ENCODE measurements around the gene GOSR2. TPM values are rescaled to one million over a fixed set of nuclear protein-coding genes. Genes with fewer than 3 reads are reported as not detected.
A peak's percentile ranks its signal among the peaks of the same experiment; 100 is the strongest.

Gene GOSR2
- total RNA-seq, 1 donor from 2014 or later, result 28.1 TPM

DNA sequence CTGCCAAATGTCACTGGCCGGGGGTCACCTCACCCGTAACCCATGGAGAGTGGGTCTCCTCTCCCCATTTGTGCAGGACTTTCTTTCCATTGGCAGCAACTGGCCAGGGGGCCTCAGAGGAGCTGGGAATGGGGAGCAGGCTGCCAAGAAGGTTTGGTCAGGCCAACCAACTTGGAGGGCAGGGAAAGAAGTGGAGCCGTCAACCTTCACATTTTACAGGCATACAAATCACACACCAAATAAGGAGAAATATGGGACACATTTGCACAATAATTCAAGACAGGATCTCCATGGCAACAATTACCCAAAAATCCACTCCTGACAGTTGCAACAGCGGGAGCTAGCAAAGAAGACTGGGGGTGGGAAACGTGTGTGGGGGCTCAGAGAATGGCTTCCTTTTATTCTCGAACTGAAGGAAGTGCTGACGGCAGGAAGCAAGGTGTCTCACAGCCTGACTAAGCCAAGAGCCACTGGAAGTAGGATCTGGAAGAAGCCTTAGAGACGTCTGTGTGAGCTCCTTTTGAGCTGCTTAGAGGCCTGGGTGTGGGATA, 35.2 kb downstream of the GOSR2 start:
- no peak for ATAC-seq
- no peak for DNase-seq (ENCODE audit: low spot score)

DNA sequence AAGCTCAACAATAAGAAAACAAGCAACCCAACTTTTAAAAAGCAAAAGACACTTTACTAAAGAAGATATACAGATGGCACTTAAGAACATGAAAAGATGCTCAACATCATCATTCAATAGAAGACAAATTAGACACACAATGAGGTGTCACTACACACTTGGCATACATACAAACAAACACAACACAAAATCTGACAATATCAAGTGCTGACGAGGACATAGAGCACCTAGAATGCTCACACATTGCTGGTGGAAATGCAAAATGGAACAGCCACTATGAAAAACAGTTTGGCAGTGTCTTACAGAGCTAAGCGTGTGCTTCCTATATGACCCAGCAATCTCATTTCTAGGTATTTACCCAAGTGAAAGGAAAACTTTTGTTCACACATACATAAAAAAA, 37.2 kb downstream of the GOSR2 start:
- no peak for ATAC-seq
- DNase-seq (ENCODE audit: low spot score), result no peak

DNA sequence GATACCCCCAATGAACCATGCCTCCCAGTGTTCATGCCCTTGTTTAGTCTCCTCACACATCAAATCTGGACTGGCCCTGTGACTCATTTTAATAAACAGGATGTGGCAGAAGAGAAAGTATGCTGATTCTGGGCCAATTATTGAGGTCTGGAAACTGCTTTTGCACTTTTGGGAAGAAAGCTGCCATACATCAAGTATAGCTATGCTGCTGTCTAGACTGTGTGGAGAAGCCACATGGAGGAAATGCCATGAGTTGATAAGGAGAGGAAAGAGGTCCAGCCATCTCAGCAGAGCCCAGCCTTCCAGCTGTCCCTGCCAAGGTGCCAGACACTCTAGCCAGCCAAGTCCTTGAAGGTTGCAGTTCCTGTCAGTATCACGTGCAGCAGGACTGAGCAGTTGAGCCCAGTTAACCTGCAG, 39.4 kb downstream of the GOSR2 start:
- DNase-seq (ENCODE audit: low spot score) (no peak), ATAC-seq (no peak)

DNA sequence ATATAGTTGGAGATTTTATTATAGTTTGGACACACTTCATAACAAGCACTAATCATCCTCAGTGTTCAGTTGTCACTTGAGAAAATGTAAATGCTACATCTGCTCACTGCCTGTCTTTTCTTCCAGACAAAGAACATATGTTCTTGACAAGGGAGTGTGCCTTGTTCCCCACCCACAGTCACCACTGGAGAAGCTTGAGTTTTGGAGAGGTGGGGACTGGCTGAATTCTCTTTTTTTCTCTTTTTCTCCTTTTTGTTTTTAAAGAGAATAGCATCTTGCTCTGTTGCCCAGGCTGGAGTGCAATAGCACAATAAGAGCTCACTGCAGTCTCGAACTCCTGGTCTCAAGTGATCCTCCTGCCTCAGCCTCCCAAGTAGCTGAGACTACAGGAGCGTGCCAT, 40.6 kb downstream of the GOSR2 start:
- ATAC-seq, result no peak
- DNase-seq (ENCODE audit: low spot score), result no peak

DNA sequence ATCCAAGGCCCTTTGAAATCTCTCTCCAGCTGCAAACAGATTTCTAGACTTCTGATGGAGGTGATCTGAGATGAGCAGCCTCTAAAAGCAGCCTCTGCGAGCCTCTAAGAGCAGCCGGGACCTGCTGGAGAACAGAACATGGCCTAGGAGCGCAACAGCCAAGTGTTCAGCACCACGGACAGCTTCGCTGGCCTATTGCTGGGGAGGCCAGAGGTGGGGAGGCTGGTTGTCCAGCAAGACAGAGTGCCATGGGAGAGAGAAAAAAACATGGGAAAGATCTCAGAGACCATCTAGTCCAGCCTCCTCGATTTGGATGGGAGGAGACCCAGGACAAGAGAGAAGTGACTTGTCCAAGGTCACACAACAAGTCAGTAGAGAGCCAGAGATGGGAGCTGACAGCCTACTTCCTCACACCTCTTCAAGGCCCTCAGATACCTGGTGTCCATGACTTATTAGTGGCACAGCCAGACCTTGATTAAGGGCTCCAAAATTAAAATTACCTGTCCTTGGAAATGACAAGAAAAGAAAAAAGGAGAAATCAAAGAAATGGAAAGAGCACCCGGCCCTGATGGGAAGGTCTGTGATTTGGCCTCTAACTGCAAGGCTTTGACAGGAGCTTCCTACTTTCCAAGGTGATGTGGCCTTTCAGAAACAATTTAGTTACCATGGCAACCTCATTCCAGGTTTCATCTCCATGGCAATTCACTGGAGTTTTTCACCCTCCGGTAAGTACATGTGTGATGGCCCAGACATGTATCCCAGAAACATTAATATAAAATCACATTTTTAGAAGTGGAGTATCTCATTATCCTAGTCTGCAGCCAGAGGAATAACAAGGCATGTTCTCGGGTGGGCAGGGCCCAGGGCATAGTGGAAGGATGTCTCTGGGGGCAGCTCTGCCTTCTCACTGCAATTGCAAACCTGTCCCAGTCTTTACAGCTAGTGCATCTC, 41.6 kb downstream of the GOSR2 start:
- DNase-seq (ENCODE audit: low spot score) (no peak), ATAC-seq (no peak)

DNA sequence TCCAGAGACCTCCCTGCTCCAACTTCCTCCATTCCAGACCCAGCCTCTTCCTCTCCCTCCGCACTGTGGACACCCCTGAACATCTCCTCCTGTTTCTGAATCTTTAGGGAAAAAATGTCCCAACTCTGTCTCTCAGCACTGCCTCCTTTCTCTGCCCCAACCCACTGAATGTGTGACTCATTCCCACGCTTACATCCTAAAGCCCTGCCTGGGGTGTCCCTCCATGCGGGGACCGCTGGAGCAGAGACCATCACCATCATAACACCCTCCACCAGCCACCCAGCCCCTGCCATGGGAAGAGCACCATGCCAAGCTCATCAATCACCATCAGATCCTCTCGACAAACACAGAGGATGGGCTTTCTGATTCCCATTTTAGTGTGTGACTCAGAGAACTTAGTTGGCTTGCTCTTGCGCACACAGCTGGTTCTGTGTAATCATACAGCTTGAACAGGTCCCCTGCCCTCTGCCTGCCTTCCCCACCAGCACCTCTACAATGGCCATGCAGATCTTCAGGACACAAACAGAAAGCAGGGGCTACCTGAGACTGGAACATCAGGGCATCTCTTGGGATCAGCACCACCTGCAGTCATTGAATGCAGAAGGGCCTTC, 45.4 kb downstream of the GOSR2 start:
- no peak for DNase-seq (ENCODE audit: low spot score)
- no peak for ATAC-seq

DNA sequence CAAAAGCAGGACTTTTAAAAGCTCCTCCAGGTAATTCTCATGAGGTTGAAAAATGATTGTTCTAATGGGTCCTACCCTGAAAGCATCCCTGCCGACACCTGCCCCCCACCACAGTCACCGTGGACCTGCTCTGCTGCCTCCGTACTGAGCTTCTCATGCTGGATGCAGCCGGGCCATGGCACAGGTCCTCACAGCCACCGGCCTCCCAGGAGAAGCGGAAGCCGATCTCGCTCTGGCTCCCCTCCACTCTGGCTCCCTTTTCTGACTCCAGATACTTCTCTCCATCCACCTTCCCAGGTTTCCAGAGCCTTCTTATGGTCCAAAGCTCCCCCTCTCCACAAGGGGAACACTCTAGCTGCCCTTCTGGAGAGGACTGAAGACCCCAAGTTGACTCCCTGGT, 45.9 kb downstream of the GOSR2 start:
- no peak for ATAC-seq
- no peak for DNase-seq (ENCODE audit: low spot score)

DNA sequence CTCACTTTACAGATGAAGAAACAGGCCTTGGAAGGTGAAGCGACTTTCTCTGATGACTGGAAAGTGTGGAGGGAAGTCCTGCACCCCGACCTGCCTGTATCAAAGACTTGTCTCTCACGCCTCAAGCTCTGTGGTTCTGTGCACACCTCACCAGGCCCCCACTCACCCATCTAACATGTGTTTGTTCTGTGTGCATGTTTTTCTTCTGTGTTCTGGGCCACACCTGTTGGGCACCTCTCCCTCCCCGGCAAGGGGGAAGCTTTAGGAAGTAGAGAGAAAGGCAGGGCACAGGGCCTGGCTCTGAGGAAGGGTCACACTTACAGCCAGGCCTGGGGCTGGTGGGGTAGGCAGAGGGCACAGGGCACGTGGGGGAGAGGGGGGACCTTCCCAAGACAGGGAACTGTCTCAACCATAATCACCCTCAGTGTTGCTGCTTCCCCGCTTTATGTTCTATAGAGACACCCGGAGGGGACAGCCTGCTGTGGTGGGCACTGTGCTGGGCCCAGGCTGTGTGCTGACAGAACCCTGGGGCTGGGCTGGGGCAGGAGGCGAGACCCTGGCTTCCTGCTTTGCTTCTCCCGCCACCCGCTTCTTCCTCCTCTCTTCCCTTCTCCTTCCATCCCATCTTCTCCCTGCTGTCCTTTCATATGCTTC, 48.8 kb downstream of the GOSR2 start:
- ATAC-seq (no peak), DNase-seq (ENCODE audit: low spot score) (no peak)

DNA sequence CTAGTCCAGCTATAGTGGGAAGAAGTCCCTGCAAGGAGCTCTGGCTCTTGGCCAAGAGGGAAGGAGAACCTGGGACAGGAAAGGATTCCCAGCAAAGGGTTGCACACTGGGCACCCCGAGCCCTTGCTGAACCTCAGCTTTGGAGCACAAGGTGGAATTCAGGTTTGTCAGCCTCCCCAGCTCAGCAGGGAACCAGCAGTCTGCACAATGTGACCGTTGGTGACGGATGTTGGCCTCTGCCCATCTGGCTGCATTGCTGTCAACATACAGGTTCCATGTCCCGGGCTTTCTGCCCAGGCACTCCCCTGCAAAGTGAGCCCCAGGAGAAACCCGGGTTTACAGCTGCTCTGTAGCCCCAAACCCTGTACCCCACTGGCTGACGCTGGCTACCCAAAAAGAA, 49.4 kb downstream of the GOSR2 start:
- ATAC-seq (peak; percentile 85), DNase-seq (ENCODE audit: low spot score) (peak; percentile 68)

DNA sequence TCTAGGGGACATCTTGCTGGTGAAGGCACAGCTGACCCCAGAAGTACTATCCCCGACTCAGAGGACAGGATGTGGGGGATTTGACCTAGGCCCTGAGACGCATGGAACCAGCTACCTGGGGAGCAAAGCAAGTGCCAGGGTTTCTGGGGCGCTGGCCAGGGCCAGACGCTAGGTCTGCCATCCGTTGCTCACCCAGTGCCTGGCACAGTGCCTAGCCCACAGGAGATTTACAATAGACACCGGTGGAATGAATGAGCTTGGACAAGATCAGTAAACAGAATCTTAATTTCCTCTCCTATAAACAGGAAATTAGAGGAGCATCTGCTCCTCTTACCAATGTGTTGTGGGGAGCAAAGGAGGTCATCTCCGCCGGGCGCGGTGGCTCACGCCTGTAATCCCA, 51.1 kb downstream of the GOSR2 start:
- DNase-seq (ENCODE audit: low spot score), result no peak
- no peak for ATAC-seq

DNA sequence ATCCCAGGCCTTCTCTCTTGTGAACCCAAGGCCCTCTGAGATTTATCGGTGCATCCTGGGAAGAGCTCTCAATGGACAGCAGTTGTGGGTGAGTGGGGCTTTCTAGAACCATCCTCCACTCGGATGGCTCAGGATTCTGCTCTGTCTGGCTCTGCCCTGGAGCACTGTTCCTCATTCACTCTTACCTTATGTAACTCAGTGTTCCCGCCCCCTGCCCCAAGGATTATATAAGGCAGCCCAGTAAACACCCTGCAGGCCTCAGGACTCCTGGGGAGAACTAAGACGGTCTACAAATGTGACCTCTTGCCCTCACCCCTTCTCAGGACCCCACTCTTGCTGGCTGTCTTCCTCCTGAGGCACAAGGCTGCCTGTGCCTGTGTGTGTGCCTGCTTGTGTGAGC, 52.3 kb downstream of the GOSR2 start:
- ATAC-seq (no peak), DNase-seq (ENCODE audit: low spot score) (no peak)

DNA sequence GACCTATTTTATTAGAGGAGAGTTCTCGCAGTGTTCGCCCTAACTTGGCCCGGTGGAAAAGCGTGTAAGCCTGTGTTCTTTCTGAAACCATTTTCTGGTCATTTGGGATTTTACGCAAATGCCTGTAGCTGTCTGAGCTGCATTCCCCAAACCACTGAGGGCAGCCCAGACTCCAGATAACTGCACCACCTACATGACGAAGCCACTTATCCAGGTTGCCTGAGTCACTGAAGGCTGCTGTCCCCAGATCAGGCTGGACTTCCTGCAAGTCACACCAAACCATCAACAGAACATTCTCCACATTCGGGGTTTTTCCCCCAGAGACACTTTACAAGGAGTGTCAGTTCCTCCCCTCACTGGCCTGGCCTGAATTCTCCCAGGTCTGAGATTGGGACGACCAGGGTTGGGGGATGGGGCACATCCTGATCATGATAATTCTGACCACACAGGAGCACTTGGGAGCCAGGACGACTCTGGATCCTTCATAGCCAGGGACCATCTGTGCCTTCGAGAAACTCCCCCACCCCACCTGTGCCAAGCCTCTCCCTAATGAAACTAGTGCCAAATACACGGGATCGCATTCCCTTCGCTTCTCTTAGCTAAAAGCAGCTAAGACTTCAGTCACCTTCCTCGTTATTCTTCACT, 53.8 kb downstream of the GOSR2 start:
- DNase-seq (ENCODE audit: low spot score), result no peak
- no peak for ATAC-seq

DNA sequence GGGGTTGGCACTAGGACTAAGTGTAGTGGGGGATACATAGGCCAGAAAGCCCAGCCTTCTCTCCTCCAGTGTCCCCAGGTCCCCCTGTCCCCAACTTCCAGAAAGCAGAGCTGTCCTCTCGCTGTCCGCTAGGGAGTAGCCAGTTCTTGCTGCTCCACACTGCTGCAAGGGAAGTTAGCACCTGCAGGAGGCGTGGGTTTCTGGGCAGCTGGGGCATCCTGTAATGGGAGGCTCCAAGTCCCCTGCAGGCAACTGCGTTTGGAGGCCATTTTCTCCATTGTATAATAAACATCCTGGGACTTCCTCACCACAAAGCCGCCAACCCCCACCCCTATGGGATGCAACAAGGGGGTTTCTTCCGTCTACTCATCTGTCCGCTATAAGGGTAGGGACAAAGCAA, 54.4 kb downstream of the GOSR2 start:
- ATAC-seq (peak; percentile 13), DNase-seq (ENCODE audit: low spot score) (no peak)

DNA sequence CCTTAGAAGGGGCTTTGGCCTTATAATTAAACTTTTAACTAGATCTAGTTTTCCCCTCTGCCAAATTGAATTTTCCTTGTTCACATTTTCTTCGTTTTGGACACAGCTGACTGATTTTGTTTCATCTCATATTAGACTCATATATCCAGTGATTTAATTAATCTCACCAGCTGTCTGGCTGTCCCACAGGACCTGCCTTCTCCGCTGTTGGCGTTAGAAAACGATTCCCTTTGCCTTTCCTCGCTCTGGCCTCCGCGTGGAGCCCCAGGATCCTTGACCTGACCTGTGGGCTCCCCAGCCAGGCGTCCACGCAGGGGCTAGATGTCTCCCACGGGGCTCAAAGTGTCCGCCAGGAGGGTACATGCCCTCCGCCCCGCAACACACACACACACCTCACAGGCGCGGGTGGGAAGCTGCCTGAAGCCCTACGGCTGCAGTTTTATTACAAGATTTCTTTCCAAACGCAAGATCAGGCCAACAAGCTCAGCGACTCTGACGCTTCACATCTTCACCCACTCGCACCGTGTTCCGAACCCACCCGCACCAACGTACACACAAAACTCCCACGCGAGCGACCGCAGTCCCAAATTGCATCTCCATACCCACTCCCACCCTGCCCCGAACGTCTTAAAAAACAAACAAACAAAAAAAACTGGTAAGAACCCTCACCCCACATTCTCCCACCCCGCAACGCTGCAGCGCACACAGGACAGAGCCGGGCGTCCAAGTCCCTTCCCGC, 55.0 kb downstream of the GOSR2 start:
- no peak for DNase-seq (ENCODE audit: low spot score)
- no peak for ATAC-seq

DNA sequence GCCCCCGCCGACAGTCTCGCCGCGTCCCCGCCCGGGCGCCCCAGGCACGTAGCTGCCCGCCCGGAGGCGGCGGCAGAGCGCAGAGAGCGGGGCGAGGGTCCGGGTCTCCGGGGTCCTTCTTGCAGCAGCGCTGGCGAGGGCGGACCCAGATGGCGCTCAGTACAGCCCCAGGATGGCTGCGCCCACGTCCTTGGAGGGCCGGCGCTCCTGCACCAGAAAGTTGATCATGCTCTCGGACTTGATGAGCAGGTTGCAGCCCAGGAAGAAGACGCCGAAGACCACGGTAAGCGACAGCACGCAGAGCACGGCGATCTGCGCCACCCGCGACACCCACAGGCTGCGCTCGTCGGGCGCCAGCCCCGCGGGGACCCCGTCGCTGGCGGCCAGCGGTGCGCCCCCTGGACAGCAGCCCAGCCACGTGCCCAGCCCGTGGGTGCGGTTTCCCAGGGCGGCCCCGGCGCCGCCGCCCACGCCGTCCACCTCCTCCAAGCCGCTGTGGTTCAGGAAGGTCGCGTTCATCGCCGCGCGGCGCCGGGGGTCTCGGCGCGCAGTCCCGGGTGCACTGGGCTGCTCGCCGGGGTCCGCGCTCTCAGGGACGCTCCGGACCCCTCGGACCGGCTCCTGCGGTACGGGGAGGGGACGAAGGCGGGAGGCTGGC, 55.7 kb downstream of the GOSR2 start:
- ATAC-seq (peak; percentile 61), DNase-seq (ENCODE audit: low spot score) (no peak)

DNA sequence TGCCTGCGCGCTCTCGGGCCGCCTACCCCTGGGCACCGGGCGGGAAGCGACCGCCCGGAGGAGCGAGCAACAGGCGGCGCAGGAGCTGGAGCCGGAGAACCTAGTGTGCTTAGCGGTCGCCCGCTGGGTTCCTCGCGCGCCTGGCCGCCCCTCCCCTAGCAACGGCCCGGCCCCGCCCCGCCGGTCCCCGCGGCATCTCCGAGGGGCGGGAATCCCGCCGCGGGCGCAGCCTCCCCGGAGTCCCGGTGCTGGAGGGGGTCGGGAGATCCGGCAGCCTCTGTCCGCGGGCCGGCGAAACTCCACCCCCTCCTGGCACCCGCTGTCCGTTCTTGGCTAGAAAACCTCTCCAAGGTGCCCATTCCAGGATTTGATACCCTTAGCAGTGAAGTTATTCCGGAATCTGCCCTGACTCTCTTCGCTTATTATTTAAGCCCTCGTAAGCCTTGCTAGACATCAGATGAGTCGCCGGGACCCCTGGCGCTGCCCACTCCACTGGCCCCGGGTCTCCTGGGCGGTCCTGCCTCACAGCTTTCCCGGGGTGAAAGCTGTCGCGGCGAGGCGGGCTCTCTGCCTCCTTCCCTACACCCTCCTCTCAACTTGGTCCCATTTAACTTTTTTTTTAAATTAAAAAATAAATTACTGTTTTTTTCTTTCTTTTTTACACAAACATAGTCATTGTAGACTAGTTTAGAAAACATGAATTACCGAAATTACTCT, 56.3 kb downstream of the GOSR2 start, which contains the start of gene RPRML:
Gene RPRML (minus strand): TSS at position 107 of the 717 bp plus-strand sequence. CDS start 246 bp downstream, outside the sequence.
- ATAC-seq (peak; percentile 74), DNase-seq (ENCODE audit: low spot score) (peak; percentile 51)

DNA sequence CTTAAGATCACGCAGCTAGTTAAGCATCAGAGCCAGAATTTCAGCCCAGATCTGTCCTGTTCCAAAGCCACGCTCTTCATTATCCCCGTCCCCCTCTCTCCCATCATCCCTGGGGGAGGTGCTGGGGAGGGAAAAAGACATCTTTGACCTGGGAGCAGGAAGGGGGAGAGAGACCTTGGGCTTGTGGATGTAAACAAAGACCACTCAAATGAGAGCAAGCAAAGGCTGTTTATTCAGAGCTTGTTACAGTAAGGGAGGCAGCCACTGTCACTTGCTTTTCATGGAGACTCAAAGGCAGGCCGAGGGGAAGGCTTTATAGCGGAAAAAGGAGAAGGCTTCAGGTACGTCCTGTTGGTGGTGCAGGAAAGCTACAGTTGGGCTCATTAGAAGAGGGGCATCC, 59.6 kb downstream of the GOSR2 start:
- ATAC-seq (no peak), DNase-seq (ENCODE audit: low spot score) (no peak)

DNA sequence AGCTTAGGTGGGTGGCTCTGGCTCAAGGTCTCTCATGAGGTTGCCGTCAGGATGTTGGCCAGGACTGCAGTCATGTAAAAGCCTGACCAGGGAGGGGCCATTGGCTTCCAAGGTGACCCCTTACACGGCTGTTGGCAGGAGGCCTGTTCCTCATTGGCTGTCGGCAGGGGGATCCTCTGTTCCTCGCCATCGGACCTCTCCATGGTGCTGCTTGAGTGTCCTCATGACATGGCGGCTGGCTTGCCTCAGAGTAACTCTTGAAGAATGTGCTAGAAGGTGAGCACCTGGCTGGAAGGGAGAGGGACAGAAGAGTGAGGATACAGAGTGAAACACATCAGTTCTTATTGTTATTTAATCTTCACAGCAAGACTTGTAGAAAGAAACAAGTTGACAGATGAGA, 60.8 kb downstream of the GOSR2 start:
- DNase-seq (ENCODE audit: low spot score) (no peak), ATAC-seq (no peak)

DNA sequence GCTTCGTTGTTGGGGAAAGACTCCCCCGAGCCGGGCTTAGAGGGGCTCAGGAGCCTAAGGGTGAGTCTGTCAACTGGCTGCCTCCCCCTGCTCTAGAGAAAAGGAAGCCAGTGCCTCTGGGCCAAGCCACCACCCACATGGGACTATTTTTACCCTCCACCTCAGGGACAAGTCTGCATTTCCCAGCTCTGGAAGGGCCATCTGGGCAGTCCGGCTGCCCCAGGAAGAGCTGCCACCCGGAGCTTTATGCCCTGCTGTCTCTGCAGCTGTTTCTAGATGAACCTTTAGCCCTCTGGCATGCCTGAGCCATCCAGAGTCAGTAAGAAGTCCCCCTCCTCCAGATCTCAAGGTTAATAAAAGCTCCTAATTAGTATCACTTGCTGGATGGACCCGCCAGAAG, 61.4 kb downstream of the GOSR2 start:
- ATAC-seq (peak; percentile 83), DNase-seq (ENCODE audit: low spot score) (peak; percentile 61)
